ENCODE data around the gene ZNF385A. TPM values are rescaled to one million over a fixed set of nuclear protein-coding genes. Genes with fewer than 3 reads are reported as not detected.
A peak's percentile ranks its signal among the peaks of the same experiment; 100 is the strongest.

Gene ZNF385A
- total RNA-seq, 2 donors from 2014 or later = 3.1 to 7.3 TPM

- peak; percentile 85 for ATAC-seq
- intact Hi-C loops (cut with DNase I) = no loop called here
- TF ChIP-seq, protein P1, sequence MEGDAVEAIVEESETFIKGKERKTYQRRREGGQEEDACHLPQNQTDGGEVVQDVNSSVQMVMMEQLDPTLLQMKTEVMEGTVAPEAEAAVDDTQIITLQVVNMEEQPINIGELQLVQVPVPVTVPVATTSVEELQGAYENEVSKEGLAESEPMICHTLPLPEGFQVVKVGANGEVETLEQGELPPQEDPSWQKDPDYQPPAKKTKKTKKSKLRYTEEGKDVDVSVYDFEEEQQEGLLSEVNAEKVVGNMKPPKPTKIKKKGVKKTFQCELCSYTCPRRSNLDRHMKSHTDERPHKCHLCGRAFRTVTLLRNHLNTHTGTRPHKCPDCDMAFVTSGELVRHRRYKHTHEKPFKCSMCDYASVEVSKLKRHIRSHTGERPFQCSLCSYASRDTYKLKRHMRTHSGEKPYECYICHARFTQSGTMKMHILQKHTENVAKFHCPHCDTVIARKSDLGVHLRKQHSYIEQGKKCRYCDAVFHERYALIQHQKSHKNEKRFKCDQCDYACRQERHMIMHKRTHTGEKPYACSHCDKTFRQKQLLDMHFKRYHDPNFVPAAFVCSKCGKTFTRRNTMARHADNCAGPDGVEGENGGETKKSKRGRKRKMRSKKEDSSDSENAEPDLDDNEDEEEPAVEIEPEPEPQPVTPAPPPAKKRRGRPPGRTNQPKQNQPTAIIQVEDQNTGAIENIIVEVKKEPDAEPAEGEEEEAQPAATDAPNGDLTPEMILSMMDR (IDR thresholded peaks at IDR 0.05) = peak; percentile 92 to 99 (median 97)
- TF ChIP-seq POLR2A (IDR thresholded peaks at IDR 0.05) = no peak
- Histone ChIP-seq H3K4me3 (no peak overlapping the region), H3K9me3 (no peaks in the 10 kb centered on the region), H3K27me3 (no peaks in the 10 kb centered on the region), H3K27ac (no peak overlapping the region), H3K36me3 (replicated peaks in 1 of 2; ENCODE audit: insufficient read depth in 1 of 2, low read depth in 2 of 2) (peaks cover 0 to 6% of the 10 kb centered on the region in 2 donors), H3K4me1 (no peaks in the 10 kb centered on the region)
- WGBS, 2 donors = 57 to 60% methylated on average over 5 to 6 of the region's 8 CpGs
- peak; percentile 83 to 89 (median 86) for DNase-seq
Measured at GRCh38 chr12:54398995-54399793, 14.7 kb upstream of the ZNF385A start.

DNA sequence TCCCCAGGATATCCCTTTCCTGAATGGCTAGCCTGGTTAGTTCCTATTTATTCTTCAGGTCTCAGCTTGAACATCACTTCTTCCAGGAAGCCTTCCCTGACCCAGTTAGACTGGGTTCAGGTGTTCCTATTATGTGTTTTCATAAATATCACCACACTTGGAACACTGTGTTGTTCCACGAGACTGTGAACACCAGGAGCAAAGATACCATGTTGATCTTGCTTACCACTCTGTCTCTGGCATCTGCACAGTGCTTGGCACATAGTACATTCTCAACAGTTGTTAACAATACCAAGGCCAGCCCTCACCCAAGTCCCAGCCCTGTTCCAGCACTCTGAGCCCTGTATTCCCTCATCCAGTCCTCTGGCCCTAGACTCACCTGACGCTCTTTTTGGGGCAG, 13.7 kb upstream of the ZNF385A start:
- no peak overlapping the region for H3K4me3 ChIP-seq
- H3K36me3 ChIP-seq (replicated peaks in 1 of 2; ENCODE audit: insufficient read depth in 1 of 2, low read depth in 2 of 2) = peaks cover 0 to 6% of the 10 kb centered on the region in 2 donors
- H3K27ac ChIP-seq = no peak overlapping the region
- intact Hi-C loops (cut with DNase I) = no loop called here
- 74 to 81% methylated on average over 2 of the region's 2 CpGs for WGBS, 2 donors
- TF ChIP-seq POLR2A (IDR thresholded peaks at IDR 0.05) = no peak
- TF ChIP-seq, protein P1 (IDR thresholded peaks at IDR 0.05) = no peak
- H3K9me3 ChIP-seq = no peaks in the 10 kb centered on the region
- DNase-seq (no peak), ATAC-seq (no peak)
- H3K4me1 ChIP-seq = no peaks in the 10 kb centered on the region
- no peaks in the 10 kb centered on the region for H3K27me3 ChIP-seq

DNA sequence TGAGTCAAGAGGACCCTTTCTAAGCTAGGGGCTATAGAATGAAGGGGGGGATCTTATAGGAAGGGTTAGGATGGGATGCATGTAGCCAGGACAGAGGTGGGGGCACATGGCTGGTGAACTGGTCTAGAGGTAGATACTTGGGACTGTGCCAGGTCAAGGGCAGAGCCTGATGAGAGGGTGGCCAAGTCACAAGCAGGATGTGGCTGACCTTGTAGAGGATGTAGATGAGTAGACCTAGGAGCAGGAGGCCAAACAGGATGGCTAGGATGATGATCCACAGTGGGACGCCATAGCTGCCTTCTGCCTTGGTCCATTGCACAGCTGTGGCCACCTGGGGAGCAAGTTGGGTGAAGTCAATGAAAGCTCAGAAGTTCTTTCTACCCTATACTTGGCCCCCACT, 12.6 kb upstream of the ZNF385A start:
- ATAC-seq (no peak), DNase-seq (no peak)
- H3K27me3 ChIP-seq = no peaks in the 10 kb centered on the region
- TF ChIP-seq POLR2A (IDR thresholded peaks at IDR 0.05) = no peak
- TF ChIP-seq, protein P1 (IDR thresholded peaks at IDR 0.05) = no peak
- no peak overlapping the region for H3K27ac ChIP-seq
- WGBS, 2 donors = 75 to 82% methylated on average over 1 of the region's 1 CpG
- intact Hi-C loops (cut with DNase I) = no loop called here
- H3K9me3 ChIP-seq = no peaks in the 10 kb centered on the region
- no peak overlapping the region for H3K4me3 ChIP-seq
- peaks cover 0 to 6% of the 10 kb centered on the region in 2 donors for H3K36me3 ChIP-seq (replicated peaks in 1 of 2; ENCODE audit: insufficient read depth in 1 of 2, low read depth in 2 of 2)
- no peaks in the 10 kb centered on the region for H3K4me1 ChIP-seq

GRCh38 chr12:54395545-54395944, 11.0 kb upstream of the ZNF385A start:
- H3K4me1 ChIP-seq = no peaks in the 10 kb centered on the region
- intact Hi-C loops (cut with DNase I) = no loop called here
- TF ChIP-seq POLR2A (IDR thresholded peaks at IDR 0.05) = no peak
- TF ChIP-seq, protein P1 (IDR thresholded peaks at IDR 0.05) = no peak
- ATAC-seq (no peak), DNase-seq (no peak)
- H3K36me3 ChIP-seq (replicated peaks in 1 of 2; ENCODE audit: insufficient read depth in 1 of 2, low read depth in 2 of 2) = peaks cover 0 to 6% of the 10 kb centered on the region in 2 donors
- no peak overlapping the region for H3K4me3 ChIP-seq
- no peaks in the 10 kb centered on the region for H3K9me3 ChIP-seq
- no peak overlapping the region for H3K27ac ChIP-seq
- H3K27me3 ChIP-seq = no peaks in the 10 kb centered on the region

DNA sequence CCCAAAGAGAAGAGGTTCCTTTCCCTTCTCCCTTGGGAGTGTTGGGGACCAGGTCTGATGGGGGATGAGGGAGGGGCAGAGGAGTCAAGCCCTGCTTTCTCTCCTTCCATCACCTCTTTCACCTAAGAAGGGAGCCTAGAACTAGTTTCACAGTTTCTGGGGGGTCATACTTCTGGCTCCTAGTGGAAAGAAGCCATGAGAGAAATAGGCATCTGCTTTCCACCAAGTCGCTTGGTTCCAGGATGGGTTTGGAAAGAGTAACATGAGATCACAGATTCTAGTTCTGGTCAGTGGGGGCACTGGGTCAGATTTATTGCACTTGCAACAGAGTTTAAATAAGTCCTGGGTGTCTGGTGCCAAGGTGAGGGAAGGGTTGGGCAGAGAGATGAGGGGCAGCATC, 10.5 kb upstream of the ZNF385A start:
- DNase-seq = no peak
- Histone ChIP-seq H3K9me3 (no peaks in the 10 kb centered on the region), H3K4me1 (no peaks in the 10 kb centered on the region), H3K27me3 (no peaks in the 10 kb centered on the region), H3K4me3 (no peak overlapping the region), H3K27ac (no peak overlapping the region), H3K36me3 (replicated peaks in 1 of 2; ENCODE audit: insufficient read depth in 1 of 2, low read depth in 2 of 2) (peaks cover 0 to 6% of the 10 kb centered on the region in 2 donors)
- no peak for TF ChIP-seq POLR2A (IDR thresholded peaks at IDR 0.05)
- TF ChIP-seq, protein P1 (IDR thresholded peaks at IDR 0.05) = no peak
- 71 to 95% methylated on average over 1 of the region's 1 CpG for WGBS, 2 donors
- no peak for ATAC-seq
- intact Hi-C loops (cut with DNase I) = no loop called here
